Kidney (tissue), 14 donors: ENCODE results near the gene PARP6. TPM values are rescaled to one million over a fixed set of nuclear protein-coding genes. Genes with fewer than 3 reads are reported as not detected.

ENCODE experiments used
- DNase-seq, 5 donors: peaks; one replicate each; pipeline ENCODE4 v3.0.0-alpha.2; 2013 to 2020
- FAIRE-seq: peaks from 2 replicates; lab custom pipeline; 2012; peaks lifted over from hg19 to GRCh38; lab: Jason Lieb, UNC
- H3K27ac ChIP-seq, 2 donors: one replicate each; pipeline ENCODE4 v1.7.0; 2013; ENCODE audit warnings: low read depth in 2 of 2, low read length in 2 of 2, inconsistent platforms in 1 of 2
- H3K27me3 ChIP-seq: one replicate; pipeline ENCODE4 v1.7.1; 2013; ENCODE audit warnings: low read length, inconsistent platforms; ENCODE audit not compliant: control insufficient read depth, insufficient read depth
- H3K36me3 ChIP-seq, 3 donors: one replicate each; pipeline versions ENCODE4 v1.7.0 to v1.7.1; 2013; ENCODE audit warnings: low read length in 3 of 3, control low read depth in 1 of 3, inconsistent platforms in 1 of 3; ENCODE audit not compliant: insufficient read depth in 3 of 3, control insufficient read depth in 2 of 3
- H3K4me1 ChIP-seq, 3 donors: one replicate each; pipeline versions ENCODE4 v1.7.0 to v1.7.1; 2013; ENCODE audit warnings: low read length in 3 of 3, inconsistent platforms in 1 of 3, low read depth in 1 of 3; ENCODE audit not compliant: control insufficient read depth in 2 of 3, insufficient read depth in 2 of 3
- H3K4me3 ChIP-seq, 3 donors: one replicate each; pipeline versions ENCODE4 v1.7.0 to v1.8.1; 2013; ENCODE audit warnings: low read length in 3 of 3, control low read depth in 1 of 3, inconsistent platforms in 1 of 3
- H3K9ac ChIP-seq, 3 donors: one replicate each; pipeline versions ENCODE4 v1.7.0 to v1.7.1; 2013; ENCODE audit warnings: low read length in 3 of 3, control low read depth in 1 of 3, inconsistent platforms in 1 of 3
- H3K9me3 ChIP-seq, 3 donors: one replicate each; pipeline versions ENCODE4 v1.7.0 to v1.7.1; 2013; ENCODE audit warnings: low read length in 3 of 3, control low read depth in 1 of 3, inconsistent platforms in 1 of 3; ENCODE audit not compliant: control insufficient read depth in 2 of 3, insufficient read depth in 1 of 3
- intact Hi-C: fragments of 100-400 bp; cut with DNase I; formaldehyde crosslinking; loops from one replicate; pipeline ENCODE4 v1.11.1; 2022
- polyA plus RNA-seq: library from polyadenylated mRNA; stranded (reverse); fragments of 350-450 nt; fragmentation: Illumina TruSeq; extraction: RNeasy Lipid Tissue Mini Kit (QIAGEN cat#74804); gene quantifications from one replicate; pipeline ENCODE4 v1.2.3, GENCODE V29; 2014; ENCODE audit warnings: low read depth, low replicate concordance; ENCODE audit not compliant: insufficient read depth
- total RNA-seq: library from RNA; stranded (reverse); fragmentation: NEBNext Ultra II Directional; extraction: Animal tissue kit (Norgen Biotek cat#: 25700); gene quantifications from one replicate; pipeline ENCODE4 v1.2.1, GENCODE V29; 2021
- TF ChIP-seq, protein P1 (sequence below): IDR thresholded peaks from 3 replicates; pipeline ENCODE4 v1.5.1; 2012; ENCODE audit warnings: mild to moderate bottlenecking, moderate library complexity, borderline replicate concordance; ENCODE audit not compliant: insufficient read depth; ENCODE audit errors: extremely low read depth
- donor health status: control.
- donor health status: control.
- donor health status: control.
- donor health status: control.
- donor health status: control.
- donor health status: DM: yes; HTN: yes; CAD: no.
- donor health status: Normal renal cell carcinoma (clear cell type).

Gene PARP6
- total and polyA plus RNA-seq, 2 donors from 2014 or later: 50.4 to 69.7 TPM

DNA sequence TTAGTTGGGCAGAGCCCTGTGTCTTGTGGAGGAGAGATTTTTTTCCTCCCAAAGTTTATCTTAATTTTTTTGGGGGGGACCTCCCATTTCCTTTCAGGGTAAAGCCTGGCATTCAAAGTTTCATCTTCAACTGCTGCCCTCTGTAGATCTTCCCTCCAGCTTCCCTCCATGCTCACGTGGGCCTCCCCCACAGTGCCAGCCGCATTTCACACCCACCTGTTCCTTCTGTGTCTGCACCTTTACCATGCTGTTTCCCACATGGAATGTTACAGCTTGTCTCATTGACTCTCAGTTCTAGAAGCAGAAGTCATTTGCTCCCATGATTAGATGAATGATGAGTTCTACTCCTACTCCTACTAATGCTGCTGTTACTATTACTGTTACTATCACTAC is 41.1 kb upstream of the PARP6 start:
- no peak for FAIRE-seq

DNA sequence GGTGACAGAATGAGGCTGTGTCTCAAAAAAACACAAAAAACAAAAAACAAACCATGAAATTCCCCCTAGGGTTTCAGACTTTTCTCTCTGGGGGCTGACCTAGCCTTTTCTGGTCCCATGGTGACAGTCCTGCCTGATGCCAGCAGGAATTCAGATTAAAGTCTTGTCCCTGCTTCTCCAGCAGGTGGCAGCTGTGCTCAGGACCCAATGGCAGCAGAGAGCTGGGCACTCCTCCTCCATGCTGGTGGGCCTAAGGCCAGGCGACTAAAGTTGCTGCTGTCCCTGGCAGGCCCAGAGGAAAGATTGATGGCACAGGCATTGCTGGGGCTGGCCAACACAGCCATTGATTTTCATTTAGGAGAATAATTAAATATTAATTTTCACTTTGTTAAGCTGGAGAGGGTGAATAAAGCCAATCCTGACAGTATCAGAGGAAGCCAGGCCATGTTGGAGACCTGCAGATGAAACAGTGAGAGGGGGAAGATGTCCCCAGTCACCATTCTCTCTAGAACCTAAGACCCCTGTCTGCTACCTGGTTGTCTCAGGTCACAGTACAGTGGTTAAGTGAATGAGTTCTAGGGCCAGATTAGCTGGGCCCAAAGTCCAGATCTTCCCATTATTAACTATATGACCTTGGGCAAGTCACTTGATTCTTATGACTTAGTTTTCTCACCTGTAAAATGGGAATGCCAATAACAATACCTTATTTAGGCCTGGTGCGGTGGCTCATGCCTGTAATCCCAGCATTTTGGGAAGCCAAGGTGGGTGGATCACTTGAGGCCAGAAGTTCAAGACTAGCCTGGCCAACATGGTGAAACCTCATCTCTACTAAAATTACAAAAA is 40.5 kb upstream of the PARP6 start:
- no peak for FAIRE-seq
- H3K9ac ChIP-seq: no peak overlapping the region
- intact Hi-C loops: no loop called here

More for the DNA sequence above, 41.1 kb upstream of the PARP6 start:
- H3K27me3 ChIP-seq: no peaks in the 10 kb centered on the region
- H3K27ac ChIP-seq: no peak overlapping the region
- H3K9ac ChIP-seq: no peak overlapping the region
- H3K36me3 ChIP-seq: no peaks in the 10 kb centered on the region
- intact Hi-C loops: no loop called here
- no peaks in the 10 kb centered on the region for H3K4me1 ChIP-seq
- H3K9me3 ChIP-seq: no peaks in the 10 kb centered on the region
- TF ChIP-seq, protein P1, sequence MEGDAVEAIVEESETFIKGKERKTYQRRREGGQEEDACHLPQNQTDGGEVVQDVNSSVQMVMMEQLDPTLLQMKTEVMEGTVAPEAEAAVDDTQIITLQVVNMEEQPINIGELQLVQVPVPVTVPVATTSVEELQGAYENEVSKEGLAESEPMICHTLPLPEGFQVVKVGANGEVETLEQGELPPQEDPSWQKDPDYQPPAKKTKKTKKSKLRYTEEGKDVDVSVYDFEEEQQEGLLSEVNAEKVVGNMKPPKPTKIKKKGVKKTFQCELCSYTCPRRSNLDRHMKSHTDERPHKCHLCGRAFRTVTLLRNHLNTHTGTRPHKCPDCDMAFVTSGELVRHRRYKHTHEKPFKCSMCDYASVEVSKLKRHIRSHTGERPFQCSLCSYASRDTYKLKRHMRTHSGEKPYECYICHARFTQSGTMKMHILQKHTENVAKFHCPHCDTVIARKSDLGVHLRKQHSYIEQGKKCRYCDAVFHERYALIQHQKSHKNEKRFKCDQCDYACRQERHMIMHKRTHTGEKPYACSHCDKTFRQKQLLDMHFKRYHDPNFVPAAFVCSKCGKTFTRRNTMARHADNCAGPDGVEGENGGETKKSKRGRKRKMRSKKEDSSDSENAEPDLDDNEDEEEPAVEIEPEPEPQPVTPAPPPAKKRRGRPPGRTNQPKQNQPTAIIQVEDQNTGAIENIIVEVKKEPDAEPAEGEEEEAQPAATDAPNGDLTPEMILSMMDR: no peak
- DNase-seq: no peak
- H3K4me3 ChIP-seq: no peak overlapping the region

DNA sequence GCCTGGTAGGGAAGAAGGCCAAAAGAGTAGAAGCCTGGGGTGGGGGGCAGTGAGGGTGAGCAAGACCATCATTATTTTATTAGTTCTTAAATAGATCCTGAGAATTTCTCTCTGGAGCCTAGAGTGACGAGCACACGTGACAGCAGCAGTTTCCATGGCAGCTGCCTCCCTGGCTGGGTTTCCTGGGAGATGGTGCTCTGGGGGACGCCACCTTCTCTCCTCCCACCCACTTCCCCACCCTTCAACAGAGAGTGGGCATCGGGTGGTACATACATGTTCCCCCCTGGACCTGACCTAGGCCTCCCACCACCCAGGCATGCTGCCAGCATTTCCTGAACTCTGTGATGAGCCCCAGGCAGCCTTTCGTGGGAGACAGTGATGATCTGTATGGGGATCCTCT is 34.7 kb upstream of the PARP6 start:
- no peaks in the 10 kb centered on the region for H3K4me1 ChIP-seq
- intact Hi-C loops: no loop called here
- no peak overlapping the region for H3K9ac ChIP-seq
- no peaks in the 10 kb centered on the region for H3K9me3 ChIP-seq
- FAIRE-seq: no peak
- no peaks in the 10 kb centered on the region for H3K27me3 ChIP-seq
- no peak overlapping the region for H3K27ac ChIP-seq
- no peak overlapping the region for H3K4me3 ChIP-seq
- TF ChIP-seq, protein P1: no peak
- no peak for DNase-seq
- H3K36me3 ChIP-seq: no peaks in the 10 kb centered on the region

More for the DNA sequence above, 40.5 kb upstream of the PARP6 start:
- Histone ChIP-seq H3K4me3 (no peak overlapping the region), H3K27ac (no peak overlapping the region), H3K36me3 (no peaks in the 10 kb centered on the region), H3K27me3 (no peaks in the 10 kb centered on the region), H3K4me1 (no peaks in the 10 kb centered on the region), H3K9me3 (no peaks in the 10 kb centered on the region)
- TF ChIP-seq, protein P1: peak; percentile 75
- DNase-seq: peak; percentile 71 to 80 (median 77)
